Stimulated activated CD8-positive, alpha-beta memory T cell treated with anti-CD3 and anti-CD28 coated beads, Interleukin-4, amount 100 ng/mL, for 1 hour (primary cell): Measurements from ENCODE around the gene COL27A1.

Source experiments
- DNase-seq, 2 donors: peaks; one replicate each; pipeline ENCODE4 v3.0.0-alpha.2; 2020; ENCODE audit warnings: low read depth in 2 of 2, low spot score in 1 of 2

The COL27A1 gene

DNA sequence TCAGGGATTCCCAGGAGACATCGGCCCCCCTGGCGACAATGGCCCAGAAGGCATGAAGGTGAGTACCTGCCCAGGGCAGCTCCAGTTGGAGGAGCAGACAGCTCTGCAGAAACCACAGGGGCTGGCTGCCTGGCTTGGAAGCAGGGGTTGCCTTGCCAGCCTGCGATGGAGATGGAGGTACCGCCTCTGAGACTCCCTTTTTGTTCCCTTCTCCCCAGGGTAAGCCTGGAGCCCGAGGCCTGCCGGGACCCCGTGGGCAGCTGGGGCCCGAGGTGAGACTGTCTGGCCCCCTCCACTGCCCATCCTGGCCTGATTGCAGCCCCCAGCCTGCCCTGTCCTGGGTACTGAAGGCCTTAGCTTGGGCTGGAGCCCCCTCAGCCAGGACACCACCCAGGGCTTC, 84.9 kb downstream of the COL27A1 start:
- DNase-seq = no peak

DNA sequence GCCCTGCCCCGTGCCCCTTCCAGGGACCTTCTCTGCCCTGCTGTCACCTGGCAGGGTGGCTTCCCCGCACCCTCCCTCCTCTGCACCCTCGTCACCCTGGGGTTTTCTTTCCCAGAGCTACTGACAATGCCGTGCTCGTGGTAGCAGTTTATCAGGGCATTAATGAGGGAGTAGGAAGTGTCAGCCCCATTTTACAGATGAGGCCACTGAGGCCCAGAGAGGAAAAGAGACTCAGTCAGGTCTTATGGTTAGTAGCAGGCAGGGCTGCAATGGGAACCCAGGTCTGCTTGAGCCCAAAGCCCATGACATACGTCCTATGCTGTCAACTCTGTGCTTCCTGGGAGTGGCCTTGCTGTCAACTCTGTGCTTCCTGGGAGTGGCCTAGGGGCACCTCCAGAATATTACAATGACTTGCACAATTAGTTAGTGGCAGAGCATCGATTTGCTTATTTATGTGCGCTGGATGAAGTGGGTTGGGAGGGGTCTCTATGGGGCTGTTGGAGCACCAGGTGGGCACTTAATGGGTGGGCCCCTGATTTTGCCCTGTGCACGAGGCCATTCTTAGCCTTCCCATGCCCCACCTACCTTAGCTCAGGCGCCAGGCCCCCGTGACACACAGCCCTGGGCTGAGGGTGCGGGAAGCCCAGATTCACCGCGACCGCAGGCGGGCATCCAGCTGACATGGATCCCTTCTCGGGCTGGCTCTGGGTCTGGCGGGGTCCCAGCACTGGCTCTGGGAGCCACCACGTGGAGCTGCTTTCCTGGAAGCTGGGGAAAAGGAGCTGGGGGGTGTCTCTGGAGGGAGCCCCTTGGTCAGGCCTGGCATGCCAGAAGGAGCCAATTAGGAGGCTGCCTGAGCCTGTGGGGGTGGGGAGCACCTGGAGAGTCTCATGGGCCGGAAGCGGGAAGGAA, 85.6 kb downstream of the COL27A1 start:
- DNase-seq = no peak

DNA sequence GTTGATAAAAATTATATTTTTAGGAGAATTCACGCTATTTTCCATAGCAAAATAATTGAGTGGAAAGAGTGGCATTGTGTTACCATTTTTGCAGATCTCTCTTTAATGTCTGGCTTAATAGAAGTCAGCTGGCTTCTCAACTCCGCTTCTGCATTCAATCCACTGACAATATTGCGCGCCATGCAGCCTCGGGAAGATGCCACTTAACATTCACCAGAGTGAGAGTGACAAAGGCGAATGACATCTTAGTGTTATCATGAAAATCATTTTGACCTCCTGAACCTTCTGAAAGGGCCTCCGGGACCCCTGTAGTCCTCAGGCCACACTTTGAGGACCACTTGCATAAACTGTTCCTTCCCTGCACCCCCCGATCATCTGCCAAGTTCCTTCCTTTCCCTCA, 87.5 kb downstream of the COL27A1 start:
- DNase-seq = no peak

DNA sequence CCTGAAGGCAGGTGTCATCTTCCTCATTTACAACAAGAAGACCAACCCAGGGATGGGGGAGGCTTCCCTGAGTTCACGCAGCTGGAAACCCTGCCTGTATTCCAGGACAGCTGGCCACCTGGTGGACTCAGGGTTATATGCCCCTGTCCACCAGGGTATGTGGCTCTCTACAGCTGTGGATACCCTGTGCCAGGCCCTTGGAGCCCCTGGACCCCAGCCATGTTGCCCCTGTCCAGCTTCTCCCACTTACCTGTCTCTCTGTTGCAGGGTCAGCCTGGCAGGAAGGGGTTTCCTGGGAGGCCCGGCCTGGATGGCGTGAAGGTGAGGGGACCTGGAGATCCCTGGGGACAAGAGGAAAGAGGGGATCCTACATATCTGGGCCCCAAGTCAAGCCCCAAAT, 87.9 kb downstream of the COL27A1 start:
- DNase-seq = no peak

DNA sequence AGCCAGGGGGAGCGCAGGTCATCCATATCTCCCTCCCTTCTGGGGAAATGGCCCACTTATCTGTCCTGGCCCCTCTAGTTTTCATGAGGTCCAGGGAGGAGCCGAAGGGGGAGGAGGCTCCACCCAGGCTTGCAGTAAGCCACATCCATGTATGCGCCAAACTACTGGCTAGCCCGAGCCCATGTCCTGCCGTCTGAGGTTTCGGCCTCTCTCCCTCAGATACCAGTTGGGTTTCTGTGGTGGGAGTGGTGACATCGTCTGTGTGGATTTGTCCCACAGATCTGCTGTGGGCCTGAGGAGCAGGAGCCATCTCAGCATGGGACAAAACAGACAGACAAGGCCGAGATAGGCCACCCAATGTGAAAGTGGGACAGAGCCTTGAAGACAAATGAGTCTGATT, 89.2 kb downstream of the COL27A1 start:
- no peak for DNase-seq

DNA sequence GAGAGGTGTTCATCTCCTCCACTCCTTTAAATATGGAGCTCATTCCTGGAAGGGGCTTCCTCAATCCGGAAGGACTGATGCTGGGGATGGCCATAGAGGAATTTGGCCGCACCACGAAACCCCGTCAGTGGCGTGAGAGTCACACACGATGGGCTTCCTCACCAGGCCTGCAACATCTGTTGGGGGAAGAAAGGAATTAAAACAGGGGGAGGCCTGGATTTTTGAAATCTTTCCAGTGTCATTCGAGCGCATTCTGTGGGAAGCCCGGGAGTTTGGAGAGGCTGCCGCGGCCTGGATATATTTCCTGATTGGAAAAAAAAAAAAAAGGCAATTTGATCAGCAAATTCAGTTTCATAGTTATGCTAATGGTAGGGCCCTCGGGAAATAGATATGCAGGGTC, 91.2 kb downstream of the COL27A1 start:
- no peak for DNase-seq

DNA sequence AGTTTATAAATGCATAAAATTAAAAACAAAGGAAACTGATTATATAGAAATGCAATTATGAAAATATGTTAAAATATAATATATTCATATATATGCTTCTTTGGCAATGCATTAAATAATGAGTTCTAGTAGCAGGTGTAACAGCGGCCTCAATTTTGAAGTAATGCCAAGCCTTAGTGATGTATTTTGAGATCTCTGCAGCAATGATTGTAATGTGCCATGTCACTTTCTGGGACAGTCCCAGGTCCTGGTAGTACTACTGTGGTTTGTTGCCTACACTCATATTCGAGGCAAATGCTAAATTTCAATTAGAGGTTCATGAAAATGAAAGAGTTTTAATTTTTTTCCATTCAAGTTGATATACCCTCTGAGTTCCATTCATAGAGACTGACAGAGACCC, 91.7 kb downstream of the COL27A1 start:
- DNase-seq = no peak

DNA sequence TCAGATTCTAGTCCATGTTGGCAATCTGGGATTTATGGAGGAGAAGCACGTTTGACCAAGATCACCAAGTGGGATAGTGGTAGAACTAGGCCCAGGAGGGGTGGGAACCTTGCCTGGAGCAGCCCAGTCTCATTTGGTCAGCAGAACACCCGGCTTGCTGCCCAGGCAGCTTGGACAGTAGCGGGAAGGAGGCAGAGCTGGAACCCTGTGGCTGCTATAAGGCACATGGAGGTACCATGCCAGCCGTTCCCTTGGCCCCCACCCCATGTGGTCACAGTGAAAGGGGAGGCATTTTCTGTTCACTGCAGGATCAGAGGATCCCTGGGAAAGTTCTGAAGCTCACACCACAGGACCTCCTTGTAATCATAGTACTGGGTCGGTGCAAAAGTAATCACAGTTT, 92.2 kb downstream of the COL27A1 start:
- DNase-seq = no peak

DNA sequence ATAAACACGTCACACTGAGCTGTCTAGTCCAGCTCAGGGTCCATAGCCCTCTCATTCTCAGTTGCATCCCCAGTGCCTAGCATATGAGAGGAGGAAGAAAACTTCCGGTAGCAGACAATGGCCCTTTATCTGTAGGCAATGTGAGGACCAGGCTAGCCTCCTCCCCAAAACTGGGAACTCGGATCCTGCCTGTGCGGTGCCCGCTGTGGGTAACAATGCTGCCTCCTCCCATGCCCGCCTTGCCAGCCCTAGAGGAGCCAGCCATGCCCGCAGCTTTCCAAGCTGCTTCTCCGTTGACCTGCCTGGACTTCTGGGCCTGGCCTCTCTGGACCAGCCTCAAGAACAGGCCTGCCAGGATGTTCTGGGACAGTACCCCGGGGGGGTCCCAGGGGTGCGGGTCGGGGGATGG, 93.0 kb downstream of the COL27A1 start:
- no peak for DNase-seq

DNA sequence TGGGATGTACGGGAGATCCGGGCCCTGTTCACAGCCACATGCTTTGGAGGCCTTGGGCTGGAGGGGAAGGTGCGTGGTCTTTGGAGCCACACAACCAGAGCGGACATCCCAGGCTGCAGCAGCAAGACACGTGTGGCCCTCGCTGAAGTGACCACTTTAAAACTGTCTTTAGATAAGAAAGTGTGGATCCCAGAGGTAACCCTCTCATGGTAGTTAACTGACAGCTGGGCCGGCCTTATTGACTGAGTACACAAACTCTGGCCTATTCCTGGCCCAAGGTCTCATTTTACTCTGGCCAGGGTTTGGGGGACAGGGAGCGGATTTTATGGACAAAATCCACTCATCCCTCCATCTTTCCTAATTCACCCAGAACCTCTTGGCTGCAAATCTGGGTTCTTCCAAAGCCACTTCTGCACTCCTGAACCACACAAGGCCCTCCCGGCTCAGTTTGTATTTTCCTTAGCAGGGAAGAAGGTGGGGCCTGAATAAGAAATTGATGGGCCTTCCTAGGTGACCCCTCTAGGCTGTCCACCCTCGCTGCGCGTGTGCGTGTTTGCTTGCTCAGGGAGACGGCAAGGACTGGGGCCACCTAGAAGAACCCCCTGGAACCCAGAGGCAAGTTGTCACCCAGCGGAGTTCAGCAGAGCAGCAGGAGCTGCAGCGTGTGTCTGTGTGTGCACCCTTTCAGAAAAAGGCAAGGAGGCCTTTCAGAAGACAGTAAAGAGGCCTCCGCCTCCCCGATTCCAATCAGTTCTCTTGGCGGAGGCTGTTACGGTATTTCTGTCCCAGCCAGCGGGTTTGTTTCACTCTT, 94.3 kb downstream of the COL27A1 start:
- DNase-seq = no peak

DNA sequence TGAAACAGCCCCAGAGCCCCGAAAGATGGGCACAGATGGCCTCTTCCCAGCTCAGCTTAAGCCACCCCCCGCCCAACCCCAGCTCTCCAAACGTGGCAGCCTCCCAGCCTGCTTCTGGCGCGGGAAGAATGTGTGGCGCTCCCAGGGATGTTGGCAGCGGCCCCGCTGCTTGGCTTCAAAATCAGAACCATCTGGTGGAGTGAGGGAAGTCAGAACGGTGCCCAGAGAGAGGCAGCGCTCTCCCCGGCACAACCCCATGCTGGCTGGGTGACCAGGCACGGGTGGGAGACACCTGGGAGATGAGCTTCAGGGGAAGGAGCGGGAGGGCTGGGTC, 94.9 kb downstream of the COL27A1 start:
- no peak for DNase-seq

DNA sequence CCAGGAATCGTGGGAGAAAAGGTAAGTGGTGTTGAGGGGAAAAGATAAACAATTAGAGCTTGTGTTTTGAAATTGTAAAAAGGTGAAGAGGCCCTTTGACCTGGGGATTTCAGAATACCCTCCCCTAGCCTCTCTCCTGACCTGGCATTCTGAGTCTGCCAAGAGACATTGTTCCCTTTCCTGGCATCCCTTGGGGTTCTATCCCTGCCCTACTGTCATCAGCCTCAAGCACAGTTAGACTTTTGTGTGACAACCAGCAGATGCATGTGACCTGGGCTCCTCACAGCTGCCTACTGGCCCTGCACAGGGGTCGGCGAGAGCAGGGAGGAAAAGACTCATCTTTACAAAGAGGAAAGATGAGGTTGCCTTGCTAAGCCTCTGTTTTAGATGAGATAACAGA, 95.3 kb downstream of the COL27A1 start:
- no peak for DNase-seq

DNA sequence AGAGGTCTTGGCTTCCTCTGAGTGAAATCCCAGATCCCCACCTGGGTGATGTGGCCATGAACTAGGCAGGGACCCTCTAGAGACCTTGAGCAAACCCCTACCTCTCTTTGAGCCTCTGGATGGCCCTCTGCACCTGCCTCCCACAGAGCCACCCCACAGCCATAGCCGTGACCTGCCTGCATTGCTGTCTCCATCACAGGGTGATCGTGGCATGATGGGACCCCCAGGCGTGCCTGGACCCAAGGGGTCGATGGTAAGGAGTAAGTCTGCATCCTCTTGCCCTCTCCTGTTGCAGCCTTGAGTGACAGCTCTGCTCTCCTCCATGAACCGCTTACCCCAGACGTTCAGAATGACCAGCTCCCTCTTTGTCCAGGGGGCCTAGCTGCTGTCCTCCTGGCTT, 97.1 kb downstream of the COL27A1 start:
- DNase-seq = no peak

DNA sequence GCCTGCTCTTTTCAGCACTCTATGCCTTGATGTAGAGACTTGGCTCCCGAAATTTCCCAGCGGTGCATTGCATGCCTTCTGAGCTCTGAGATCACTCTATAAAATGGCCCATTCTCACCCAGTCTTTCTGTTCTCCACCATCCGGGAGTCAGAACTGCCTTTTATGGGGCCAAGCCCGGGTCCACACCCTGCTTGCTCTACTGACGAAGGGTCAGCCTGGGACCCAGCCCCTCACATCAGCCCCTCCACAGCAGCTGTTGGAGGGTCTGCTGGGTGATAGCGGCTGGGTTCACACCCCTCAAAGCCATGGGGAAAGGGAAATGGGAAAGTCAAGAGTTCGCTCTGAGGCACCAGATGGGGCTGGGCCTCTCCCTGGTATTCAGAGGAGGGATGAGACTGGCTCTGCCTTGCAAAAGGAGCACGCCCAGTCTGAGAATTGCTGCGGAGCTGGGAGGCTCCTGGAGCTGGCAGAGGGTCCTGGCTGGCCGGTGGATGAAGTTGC, 101.5 kb downstream of the COL27A1 start:
- DNase-seq = no peak

DNA sequence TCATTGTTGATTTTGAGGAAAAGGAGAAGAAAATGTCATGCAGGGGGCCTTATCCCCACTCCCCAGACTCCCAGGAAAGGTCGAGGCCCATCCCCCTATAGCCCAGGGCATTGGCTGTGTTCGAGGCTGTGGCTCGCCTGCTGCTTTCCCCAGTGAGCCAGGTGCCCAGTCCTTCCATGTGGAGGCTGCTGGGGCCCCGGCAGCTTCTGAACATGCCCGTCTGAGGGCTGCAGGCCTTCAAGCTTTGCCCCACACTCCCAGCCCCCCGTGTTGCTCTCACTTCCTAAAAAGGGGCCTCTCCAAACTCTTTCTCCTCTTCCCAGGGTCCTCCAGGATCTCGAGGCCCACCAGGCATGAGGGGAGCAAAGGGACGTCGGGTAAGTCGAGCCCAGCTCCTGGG, 102.9 kb downstream of the COL27A1 start:
- no peak for DNase-seq

DNA sequence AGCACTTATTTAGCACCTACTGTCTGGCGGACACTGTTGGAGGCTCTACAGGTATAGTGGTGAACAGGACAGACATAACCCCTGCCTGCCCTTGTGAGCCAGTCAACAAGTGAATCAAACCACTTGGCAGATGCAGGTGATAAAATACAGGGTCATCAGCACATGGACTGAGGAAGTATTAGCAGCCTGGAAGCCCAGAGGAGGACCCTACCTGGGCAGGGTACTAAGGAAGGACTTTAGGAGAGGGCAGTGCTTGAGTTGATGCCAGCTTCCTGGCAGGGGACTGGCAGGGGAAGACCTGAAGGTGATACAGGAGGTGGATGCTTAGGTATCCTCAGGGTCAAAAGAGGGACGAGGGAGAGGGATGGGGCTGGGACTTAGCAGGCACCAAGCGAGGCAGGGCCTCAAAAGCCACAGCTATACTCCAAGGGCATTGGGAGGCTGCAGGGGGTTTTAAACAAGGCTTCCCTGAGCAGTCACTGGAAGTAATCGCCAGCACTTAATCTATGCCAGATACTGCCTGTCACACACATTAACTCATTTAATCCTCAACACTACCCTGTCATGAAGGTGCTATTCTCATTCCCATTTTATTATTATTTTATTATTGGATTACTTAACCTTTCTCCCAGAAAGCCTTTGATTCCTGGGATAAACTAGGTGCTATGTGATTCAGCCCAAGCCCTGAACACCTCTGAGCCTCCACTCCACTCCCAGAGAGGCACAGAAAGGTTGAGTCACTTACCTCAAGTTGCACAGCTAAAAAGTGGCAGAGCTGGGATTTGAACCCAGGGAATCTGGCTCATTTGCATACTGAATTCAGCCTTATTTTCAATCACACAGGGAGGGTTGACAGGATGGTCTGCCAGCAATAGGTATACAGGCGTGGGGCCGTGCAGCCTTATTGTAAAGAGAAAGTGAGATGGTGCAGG, 103.8 kb downstream of the COL27A1 start:
- no peak for DNase-seq

DNA sequence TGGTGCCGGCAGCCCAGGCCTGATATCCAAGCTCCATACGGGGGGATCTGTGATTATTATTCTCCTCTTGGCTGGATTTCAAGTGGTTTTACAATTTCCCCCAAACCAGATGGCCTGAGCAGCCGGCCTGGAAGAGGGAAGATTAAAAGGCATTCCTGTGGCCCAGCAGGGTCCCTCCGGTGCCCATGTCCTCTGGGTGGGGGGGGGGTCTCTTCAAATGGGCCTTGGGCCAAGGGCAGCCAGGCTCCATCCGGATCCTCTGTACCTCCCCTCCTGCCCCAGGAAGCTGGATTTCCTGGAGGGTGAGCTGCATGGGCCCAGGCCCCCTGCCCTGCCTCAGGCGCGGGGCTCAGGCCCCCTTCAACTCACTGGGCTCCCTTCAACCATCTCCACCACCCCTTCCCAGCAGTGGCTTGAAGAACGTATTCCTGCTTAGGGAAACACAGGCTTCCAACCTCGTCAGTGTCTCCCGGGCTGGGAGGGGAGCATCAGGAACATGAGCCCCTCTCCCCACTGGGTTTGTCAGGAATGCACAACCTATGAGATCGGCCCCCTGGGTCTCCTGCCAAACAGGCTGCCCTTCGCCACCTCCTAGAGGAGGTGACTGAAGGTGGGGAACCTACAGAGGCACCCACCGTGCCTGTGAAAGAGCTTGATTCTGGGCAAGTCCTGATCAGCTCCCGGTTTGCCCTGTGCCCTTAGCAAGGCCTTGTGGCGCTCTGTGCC, 104.6 kb downstream of the COL27A1 start:
- no peak for DNase-seq

DNA sequence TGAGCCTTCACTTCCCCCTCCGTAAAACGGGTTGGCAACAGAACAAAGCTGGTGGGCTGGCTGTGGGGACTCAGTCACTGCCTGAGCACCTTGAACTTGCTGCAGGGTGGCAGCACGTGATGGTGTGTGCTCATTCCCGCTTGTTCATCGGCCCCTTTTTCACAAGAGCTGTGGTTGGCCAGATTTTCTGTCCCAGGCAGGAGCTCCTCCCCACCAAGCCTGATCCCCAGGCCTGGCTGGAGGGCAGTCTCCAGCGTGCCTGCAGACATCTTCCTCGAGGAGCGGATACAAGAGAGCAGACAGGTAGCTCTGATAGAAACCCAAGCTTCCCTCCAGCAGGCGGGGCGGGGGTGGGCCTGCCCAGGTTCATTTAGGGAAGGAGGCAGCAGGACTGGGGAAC, 105.7 kb downstream of the COL27A1 start:
- DNase-seq = no peak

DNA sequence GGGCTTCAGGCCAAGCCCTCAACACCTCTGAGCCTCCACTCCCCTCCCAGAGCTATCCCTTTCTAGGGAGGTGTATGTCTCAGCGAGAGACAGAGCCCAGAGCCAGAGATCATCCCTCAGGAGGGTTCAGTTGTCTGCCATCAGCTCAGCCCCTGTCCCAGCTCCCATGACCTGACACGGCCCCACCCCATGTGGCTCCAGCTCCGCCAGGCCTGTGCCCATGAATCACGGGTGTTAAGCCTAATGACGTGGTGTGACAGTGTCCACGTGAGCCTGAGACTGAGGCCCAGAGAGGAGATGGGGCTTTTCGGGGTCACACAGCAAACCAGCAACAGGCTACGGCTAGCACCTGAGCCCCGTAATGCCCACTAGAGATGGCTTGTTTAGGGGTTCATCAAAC, 106.7 kb downstream of the COL27A1 start:
- DNase-seq = no peak

DNA sequence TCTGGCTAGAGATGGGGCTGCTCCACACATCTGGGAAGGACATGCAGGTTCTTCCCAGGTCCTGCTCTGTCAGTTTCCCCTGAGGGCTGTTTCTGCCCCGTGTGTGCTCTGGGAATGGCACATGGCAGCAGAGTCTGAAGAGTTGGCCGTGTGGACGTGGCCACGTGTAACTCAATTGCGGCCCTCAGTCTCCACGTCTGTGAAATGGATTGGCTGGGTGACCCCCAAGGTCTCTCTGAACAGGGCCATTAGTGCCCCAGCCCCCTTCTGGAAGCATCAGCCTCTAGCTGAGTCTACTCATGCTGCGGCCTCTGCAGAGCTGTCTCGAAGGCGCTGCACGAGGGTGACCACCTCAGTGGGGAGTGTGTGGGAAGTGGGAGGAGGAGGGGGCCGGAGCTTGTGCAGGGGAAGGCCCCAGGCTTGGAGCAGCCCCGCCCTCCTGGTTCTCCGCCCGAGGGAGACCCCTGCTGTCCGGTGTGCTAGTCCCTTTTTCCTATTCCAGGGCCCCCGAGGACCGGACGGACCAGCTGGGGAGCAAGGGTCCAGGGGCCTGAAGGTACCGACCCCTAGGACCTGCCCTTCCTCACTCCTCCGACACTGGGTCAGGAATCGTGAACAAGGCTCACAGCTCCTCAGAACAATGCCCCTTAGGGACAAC, 108.6 kb downstream of the COL27A1 start:
- no peak for DNase-seq
